Esophagus muscularis mucosa (tissue), 4 donors: ENCODE data around the gene PHF11.

Experiments used
- CTCF ChIP-seq, 3 experiments: fragments of 200-600 bp in 2 of 3; fragments of 450-650 bp in 1 of 3; sonication (generic) in 2 of 3; IDR thresholded peaks; one replicate each; pipeline ENCODE4 v1.5.1; 2017 to 2019; ENCODE audit warnings: antibody characterized with exemption in 3 of 3, mild to moderate bottlenecking in 2 of 3, moderate library complexity in 1 of 3
- EP300 ChIP-seq: sonication (generic); formaldehyde crosslinking; IDR thresholded peaks from one replicate; pipeline ENCODE4 v1.6.1; 2017; ENCODE audit warnings: antibody characterized with exemption
- POLR2A ChIP-seq: fragments of 450-650 bp; IDR thresholded peaks from one replicate; pipeline ENCODE4 v1.6.1; 2017; ENCODE audit warnings: antibody characterized with exemption, moderate library complexity, mild to moderate bottlenecking, low read depth

GRCh38 chr13:49466292-49466838, 29.4 kb upstream of the PHF11 start:
- TF ChIP-seq CTCF (IDR thresholded peaks at IDR 0.05) (no peak), POLR2A (no peak), EP300 (no peak)
